Stomach (tissue), 4 donors: ENCODE results near the gene TSR2.

Experiments used
- EP300 ChIP-seq: sonication (generic); formaldehyde crosslinking; IDR thresholded peaks from one replicate; pipeline ENCODE4 v1.6.1; 2017; ENCODE audit warnings: antibody characterized with exemption
- POLR2A ChIP-seq, 4 donors: fragments of 450-650 bp; IDR thresholded peaks; one replicate each; pipeline ENCODE4 v1.6.1; 2016; ENCODE audit warnings: antibody characterized with exemption in 4 of 4, control low read depth in 2 of 4, mild to moderate bottlenecking in 1 of 4, moderate library complexity in 1 of 4
- POLR2AphosphoS5 ChIP-seq, 3 donors: sonication (generic); formaldehyde crosslinking; IDR thresholded peaks; one replicate each; pipeline ENCODE4 v1.6.1; 2016; ENCODE audit warnings: antibody characterized with exemption in 3 of 3
- TF ChIP-seq, protein P1 (sequence below), 7 experiments: fragments of 450-650 bp in 4 of 7; fragments of 200-600 bp in 3 of 7; sonication (generic) in 3 of 7; IDR thresholded peaks; one replicate each; pipeline ENCODE4 v1.5.1; 2016 to 2019; ENCODE audit warnings: antibody characterized with exemption in 7 of 7, control low read depth in 2 of 7, mild to moderate bottlenecking in 1 of 7

DNA sequence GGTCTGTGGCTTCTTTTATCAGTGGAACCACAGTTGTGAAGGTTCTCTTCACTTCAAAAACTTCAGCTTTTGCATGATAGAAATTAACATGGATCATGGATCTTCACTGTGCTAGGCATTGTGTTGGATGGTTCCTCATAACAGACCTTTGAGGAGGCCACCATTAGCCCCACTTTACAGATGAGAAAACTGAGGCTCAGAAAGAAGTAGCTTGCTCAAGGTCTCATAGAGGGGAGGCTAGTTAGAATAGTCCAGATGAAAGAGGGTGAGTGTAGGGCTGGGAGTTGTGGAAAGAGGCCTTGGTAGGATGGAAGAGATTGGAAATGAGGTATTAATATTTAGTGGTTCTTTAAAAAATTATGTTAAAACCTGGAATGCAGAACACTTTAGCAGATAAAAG is 2.6 kb downstream of the TSR2 start:
- TF ChIP-seq, protein P1, sequence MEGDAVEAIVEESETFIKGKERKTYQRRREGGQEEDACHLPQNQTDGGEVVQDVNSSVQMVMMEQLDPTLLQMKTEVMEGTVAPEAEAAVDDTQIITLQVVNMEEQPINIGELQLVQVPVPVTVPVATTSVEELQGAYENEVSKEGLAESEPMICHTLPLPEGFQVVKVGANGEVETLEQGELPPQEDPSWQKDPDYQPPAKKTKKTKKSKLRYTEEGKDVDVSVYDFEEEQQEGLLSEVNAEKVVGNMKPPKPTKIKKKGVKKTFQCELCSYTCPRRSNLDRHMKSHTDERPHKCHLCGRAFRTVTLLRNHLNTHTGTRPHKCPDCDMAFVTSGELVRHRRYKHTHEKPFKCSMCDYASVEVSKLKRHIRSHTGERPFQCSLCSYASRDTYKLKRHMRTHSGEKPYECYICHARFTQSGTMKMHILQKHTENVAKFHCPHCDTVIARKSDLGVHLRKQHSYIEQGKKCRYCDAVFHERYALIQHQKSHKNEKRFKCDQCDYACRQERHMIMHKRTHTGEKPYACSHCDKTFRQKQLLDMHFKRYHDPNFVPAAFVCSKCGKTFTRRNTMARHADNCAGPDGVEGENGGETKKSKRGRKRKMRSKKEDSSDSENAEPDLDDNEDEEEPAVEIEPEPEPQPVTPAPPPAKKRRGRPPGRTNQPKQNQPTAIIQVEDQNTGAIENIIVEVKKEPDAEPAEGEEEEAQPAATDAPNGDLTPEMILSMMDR (IDR thresholded peaks at IDR 0.05): no peak
- TF ChIP-seq POLR2AphosphoS5 (IDR thresholded peaks at IDR 0.05) (no peak), POLR2A (IDR thresholded peaks at IDR 0.05) (no peak), EP300 (no peak)
